ENCODE results near the gene CNMD. TPM values are rescaled to one million over a fixed set of nuclear protein-coding genes. Genes with fewer than 3 reads are reported as not detected.

CNMD gene
- polyA plus RNA-seq, 1 donor (not counting 4 experiments of a cell fraction or from before 2014, with no cell fraction given): not detected

DNA sequence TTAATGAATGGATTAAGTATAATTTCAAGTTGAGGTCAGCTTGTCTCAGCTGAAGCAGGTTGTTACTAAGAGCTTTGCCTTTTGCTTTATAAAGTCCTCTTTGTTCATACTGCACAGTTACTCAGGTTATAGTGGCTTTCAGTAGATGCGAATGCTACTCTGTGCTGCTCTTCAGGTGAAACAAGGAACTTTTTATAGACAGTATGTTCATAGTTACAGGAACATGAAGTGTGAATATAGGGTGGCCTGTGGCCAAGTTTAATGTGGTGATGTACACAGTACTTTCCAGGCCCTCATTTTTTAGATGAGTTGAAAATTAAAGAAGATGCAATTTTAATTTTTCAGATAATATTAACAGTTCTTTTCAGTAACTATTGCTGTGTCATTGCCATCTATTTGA, 66.2 kb downstream of the CNMD start:
- Histone ChIP-seq H3K4me2 (ENCODE audit: control insufficient read depth, extremely low read depth, insufficient read depth, low read depth, low read length) (no peak overlapping the region), H3K27ac (ENCODE audit: control insufficient read depth, insufficient read depth, low read length) (no peak overlapping the region), H3K9me3 (ENCODE audit: control insufficient read depth, low read depth, low read length) (no peaks in the 10 kb centered on the region), H3K9me1 (ENCODE audit: control insufficient read depth, extremely low read depth, insufficient read depth, low read length) (no peaks in the 10 kb centered on the region), H3K36me3 (ENCODE audit: control insufficient read depth in 2 of 2, extremely low read depth in 1 of 2, insufficient read depth in 2 of 2, low read length in 2 of 2) (peaks cover 0 to 2% of the 10 kb centered on the region in 2 experiments), H3K4me1 (ENCODE audit: control insufficient read depth, extremely low read depth, insufficient read depth, low read length) (no peaks in the 10 kb centered on the region), H3K4me3 (ENCODE audit: control insufficient read depth in 2 of 3, extremely low read depth in 1 of 3, insufficient read depth in 2 of 3, low read depth in 1 of 3, low read length in 3 of 3) (no peak overlapping the region), H3K79me2 (ENCODE audit: control insufficient read depth, insufficient read depth, low read length) (no peaks in the 10 kb centered on the region), H2AFZ (ENCODE audit: control insufficient read depth, low read length) (no peak overlapping the region), H4K20me1 (ENCODE audit: control insufficient read depth, extremely low read depth, insufficient read depth, low read length) (no peaks in the 10 kb centered on the region), H3K27me3 (ENCODE audit: control insufficient read depth, extremely low read depth, insufficient read depth, low read length) (no peaks in the 10 kb centered on the region), H3K9ac (ENCODE audit: control insufficient read depth, extremely low read depth, insufficient read depth, low read length) (no peak overlapping the region)
- no peak for FAIRE-seq
- TF ChIP-seq EZH2 (IDR thresholded peaks at IDR 0.05; ENCODE audit: low read length): no peak
- TF ChIP-seq, protein P1, sequence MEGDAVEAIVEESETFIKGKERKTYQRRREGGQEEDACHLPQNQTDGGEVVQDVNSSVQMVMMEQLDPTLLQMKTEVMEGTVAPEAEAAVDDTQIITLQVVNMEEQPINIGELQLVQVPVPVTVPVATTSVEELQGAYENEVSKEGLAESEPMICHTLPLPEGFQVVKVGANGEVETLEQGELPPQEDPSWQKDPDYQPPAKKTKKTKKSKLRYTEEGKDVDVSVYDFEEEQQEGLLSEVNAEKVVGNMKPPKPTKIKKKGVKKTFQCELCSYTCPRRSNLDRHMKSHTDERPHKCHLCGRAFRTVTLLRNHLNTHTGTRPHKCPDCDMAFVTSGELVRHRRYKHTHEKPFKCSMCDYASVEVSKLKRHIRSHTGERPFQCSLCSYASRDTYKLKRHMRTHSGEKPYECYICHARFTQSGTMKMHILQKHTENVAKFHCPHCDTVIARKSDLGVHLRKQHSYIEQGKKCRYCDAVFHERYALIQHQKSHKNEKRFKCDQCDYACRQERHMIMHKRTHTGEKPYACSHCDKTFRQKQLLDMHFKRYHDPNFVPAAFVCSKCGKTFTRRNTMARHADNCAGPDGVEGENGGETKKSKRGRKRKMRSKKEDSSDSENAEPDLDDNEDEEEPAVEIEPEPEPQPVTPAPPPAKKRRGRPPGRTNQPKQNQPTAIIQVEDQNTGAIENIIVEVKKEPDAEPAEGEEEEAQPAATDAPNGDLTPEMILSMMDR (optimal IDR thresholded peaks at IDR 0.05 in 1 of 3, IDR thresholded peaks at IDR 0.05 in 1 of 3, conservative IDR thresholded peaks at IDR 0.05 in 1 of 3; ENCODE audit: extremely low read depth in 1 of 3, insufficient read depth in 2 of 3, low read length in 3 of 3): no peak
- dilution Hi-C loops (cut with MboI; ENCODE audit: extremely low pct_ligation_motif_present, low sequenced_read_pairs): no loop called here
- DNase-seq (ENCODE audit: low read depth, low spot score): no peak

DNA sequence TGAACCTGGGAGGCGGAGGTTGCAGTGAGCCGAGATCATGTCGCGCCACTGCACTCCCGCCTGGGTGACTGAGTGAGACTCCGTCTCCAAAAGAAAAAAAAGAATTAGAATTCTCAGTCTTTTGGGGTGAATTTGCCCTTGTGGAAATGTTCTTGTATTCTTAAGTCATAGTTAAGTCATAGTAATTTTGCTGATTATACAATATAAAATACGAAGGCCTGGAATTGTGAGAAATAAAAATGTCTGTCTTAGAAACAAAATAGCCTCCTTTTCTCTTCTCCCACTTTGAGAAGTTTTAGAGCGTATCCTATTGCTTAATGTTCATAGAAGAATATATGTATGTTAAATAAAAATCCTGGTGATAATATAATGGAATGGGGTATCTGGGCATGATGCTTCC, 68.9 kb downstream of the CNMD start:
- no peaks in the 10 kb centered on the region for H3K27me3 ChIP-seq (ENCODE audit: control insufficient read depth, extremely low read depth, insufficient read depth, low read length)
- H3K4me2 ChIP-seq (ENCODE audit: control insufficient read depth, extremely low read depth, insufficient read depth, low read depth, low read length): no peak overlapping the region
- no peak overlapping the region for H3K9ac ChIP-seq (ENCODE audit: control insufficient read depth, extremely low read depth, insufficient read depth, low read length)
- no peak overlapping the region for H3K27ac ChIP-seq (ENCODE audit: control insufficient read depth, insufficient read depth, low read length)
- no peak overlapping the region for H2AFZ ChIP-seq (ENCODE audit: control insufficient read depth, low read length)
- dilution Hi-C loops (cut with MboI; ENCODE audit: extremely low pct_ligation_motif_present, low sequenced_read_pairs): no loop called here
- TF ChIP-seq EZH2 (IDR thresholded peaks at IDR 0.05; ENCODE audit: low read length): no peak
- TF ChIP-seq, protein P1 (optimal IDR thresholded peaks at IDR 0.05 in 1 of 3, IDR thresholded peaks at IDR 0.05 in 1 of 3, conservative IDR thresholded peaks at IDR 0.05 in 1 of 3; ENCODE audit: extremely low read depth in 1 of 3, insufficient read depth in 2 of 3, low read length in 3 of 3): no peak
- peaks cover 8 to 13% of the 10 kb centered on the region in 2 experiments for H3K36me3 ChIP-seq (ENCODE audit: control insufficient read depth in 2 of 2, extremely low read depth in 1 of 2, insufficient read depth in 2 of 2, low read length in 2 of 2)
- H3K9me3 ChIP-seq (ENCODE audit: control insufficient read depth, low read depth, low read length): no peaks in the 10 kb centered on the region
- no peaks in the 10 kb centered on the region for H3K79me2 ChIP-seq (ENCODE audit: control insufficient read depth, insufficient read depth, low read length)
- H4K20me1 ChIP-seq (ENCODE audit: control insufficient read depth, extremely low read depth, insufficient read depth, low read length): no peaks in the 10 kb centered on the region
- DNase-seq (ENCODE audit: low read depth, low spot score) (no peak), FAIRE-seq (no peak)
- no peak overlapping the region for H3K4me3 ChIP-seq (ENCODE audit: control insufficient read depth in 2 of 3, extremely low read depth in 1 of 3, insufficient read depth in 2 of 3, low read depth in 1 of 3, low read length in 3 of 3)
- no peaks in the 10 kb centered on the region for H3K4me1 ChIP-seq (ENCODE audit: control insufficient read depth, extremely low read depth, insufficient read depth, low read length)
- no peaks in the 10 kb centered on the region for H3K9me1 ChIP-seq (ENCODE audit: control insufficient read depth, extremely low read depth, insufficient read depth, low read length)
